SJCRH30 (cell line): ENCODE results near the gene DOCK4. TPM values are rescaled to one million over a fixed set of nuclear protein-coding genes. Genes with fewer than 3 reads are reported as not detected.

Experiments
- DNase-seq, 2 experiments: peaks; one replicate each; pipeline ENCODE4 v3.0.0-alpha.2; 2015 to 2020
- H3K27ac ChIP-seq: fragments of 250-450 bp; sonication (Bioruptor Pico); 2 replicates; pipeline ENCODE4 v1.5.1; 2020; ENCODE audit warnings: mild to moderate bottlenecking, moderate library complexity
- H3K27me3 ChIP-seq: fragments of 250-450 bp; sonication (Bioruptor Pico); 2 replicates; pipeline ENCODE4 v1.5.1; 2020; ENCODE audit warnings: mild to moderate bottlenecking, moderate library complexity
- H3K36me3 ChIP-seq: fragments of 250-450 bp; sonication (Bioruptor Pico); 2 replicates; pipeline ENCODE4 v1.5.1; 2020; ENCODE audit warnings: mild to moderate bottlenecking, moderate library complexity
- H3K4me1 ChIP-seq: fragments of 250-450 bp; sonication (Bioruptor Pico); 2 replicates; pipeline ENCODE4 v1.5.1; 2020; ENCODE audit warnings: mild to moderate bottlenecking, moderate library complexity
- H3K4me3 ChIP-seq: fragments of 250-450 bp; sonication (Bioruptor Pico); 2 replicates; pipeline ENCODE4 v1.5.1; 2020; ENCODE audit warnings: mild to moderate bottlenecking, moderate library complexity
- H3K9me3 ChIP-seq: fragments of 250-450 bp; sonication (Bioruptor Pico); replicated peaks from 2 replicates; pipeline ENCODE4 v1.5.1; 2020; ENCODE audit warnings: mild to moderate bottlenecking, moderate library complexity
- total RNA-seq: library from RNA; depleted of rRNA; stranded (reverse); fragments of >200 nt; shearing (Covaris generic); gene quantifications from 2 replicates; pipeline ENCODE4 v1.2.3, GENCODE V29; 2014

Gene DOCK4
- total RNA-seq, 1 experiment from 2014 or later, result 11.4 TPM

GRCh38 chr7:112205343-112206237 is 609 bp downstream of the DOCK4 start:
- H3K4me3 ChIP-seq, result peak overlapping the region; percentile 83
- H3K4me1 ChIP-seq, result no peaks in the 10 kb centered on the region
- H3K36me3 ChIP-seq, result no peaks in the 10 kb centered on the region
- no peaks in the 10 kb centered on the region for H3K9me3 ChIP-seq
- H3K27ac ChIP-seq, result peak overlapping the region; percentile 31
- DNase-seq, result peak; percentile 67 to 70
- H3K27me3 ChIP-seq, result no peaks in the 10 kb centered on the region

- H3K4me3 ChIP-seq, result peak overlapping the region; percentile 83
- peak overlapping the region; percentile 31; the same call in 1 of the 2 replicates for H3K27ac ChIP-seq
- no peaks in the 10 kb centered on the region for H3K36me3 ChIP-seq
- DNase-seq, result peak; percentile 22 to 59
- H3K4me1 ChIP-seq, result no peaks in the 10 kb centered on the region
- H3K9me3 ChIP-seq, result no peaks in the 10 kb centered on the region
- no peaks in the 10 kb centered on the region for H3K27me3 ChIP-seq
These were observed 1.5 kb downstream of the DOCK4 start for GRCh38 chr7:112204499-112205342.

GRCh38 chr7:112203365-112203739 is 2.8 kb downstream of the DOCK4 start:
- peak overlapping the region; percentile 83 for H3K4me3 ChIP-seq
- H3K4me1 ChIP-seq, result peaks cover 2% of the 10 kb centered on the region; the same call in 1 of the 2 replicates
- no peaks in the 10 kb centered on the region for H3K9me3 ChIP-seq
- no peaks in the 10 kb centered on the region for H3K27me3 ChIP-seq
- DNase-seq, result no peak
- H3K36me3 ChIP-seq, result no peaks in the 10 kb centered on the region
- H3K27ac ChIP-seq, result no peak overlapping the region

DNA sequence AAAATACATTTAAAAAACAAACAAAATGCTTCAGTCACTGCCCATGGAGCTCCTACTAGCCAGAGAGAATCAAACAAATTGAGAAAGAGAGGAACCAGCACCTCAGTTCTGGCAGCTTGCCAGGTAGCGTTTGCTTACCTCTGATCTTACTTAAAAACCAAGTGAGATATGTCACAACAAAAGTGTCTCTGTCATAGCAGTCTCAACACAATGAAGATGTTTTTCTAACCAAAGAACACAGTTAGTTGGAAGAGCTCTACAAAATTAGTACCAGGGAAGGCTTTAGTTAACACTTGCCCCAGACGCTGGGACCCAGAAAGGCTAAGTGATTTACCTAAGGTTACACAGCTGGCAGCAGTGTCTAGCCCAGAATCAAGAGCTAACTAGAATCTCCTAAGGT is 3.4 kb downstream of the DOCK4 start:
- Histone ChIP-seq H3K27ac (no peak overlapping the region), H3K4me3 (no peak overlapping the region), H3K36me3 (no peaks in the 10 kb centered on the region), H3K27me3 (no peaks in the 10 kb centered on the region), H3K4me1 (peaks cover 2% of the 10 kb centered on the region; the same call in 1 of the 2 replicates), H3K9me3 (no peaks in the 10 kb centered on the region)
- DNase-seq, result peak in 1 of 2 experiments; percentile 31

GRCh38 chr7:112201839-112202238 is 4.4 kb downstream of the DOCK4 start:
- Histone ChIP-seq H3K36me3 (no peaks in the 10 kb centered on the region), H3K4me1 (peaks cover 2% of the 10 kb centered on the region; the same call in 1 of the 2 replicates), H3K4me3 (no peak overlapping the region), H3K27ac (no peak overlapping the region), H3K27me3 (no peaks in the 10 kb centered on the region), H3K9me3 (no peaks in the 10 kb centered on the region)
- DNase-seq, result no peak

DNA sequence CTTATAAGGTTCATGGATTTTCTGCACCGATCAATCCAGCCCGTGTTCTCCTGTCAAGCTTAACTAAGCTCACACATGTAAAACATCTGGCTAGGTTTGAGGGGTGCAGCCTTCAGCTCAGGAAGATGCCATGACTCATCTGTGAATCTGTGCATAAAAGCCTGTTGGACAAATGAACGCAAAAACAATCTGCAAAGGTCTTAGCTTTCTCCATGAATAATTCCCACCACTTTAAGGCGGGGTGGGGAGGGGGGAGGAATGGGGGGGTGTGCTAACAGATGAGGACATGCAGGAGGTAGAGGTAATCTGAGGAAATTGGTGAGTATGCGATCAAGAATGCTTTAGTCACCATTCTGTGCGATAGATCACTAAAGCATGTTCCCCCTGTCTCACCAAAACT is 4.8 kb downstream of the DOCK4 start:
- H3K36me3 ChIP-seq, result no peaks in the 10 kb centered on the region
- no peaks in the 10 kb centered on the region for H3K27me3 ChIP-seq
- no peak overlapping the region for H3K27ac ChIP-seq
- no peaks in the 10 kb centered on the region for H3K9me3 ChIP-seq
- peaks cover 2% of the 10 kb centered on the region; the same call in 1 of the 2 replicates for H3K4me1 ChIP-seq
- H3K4me3 ChIP-seq, result no peak overlapping the region
- no peak for DNase-seq

GRCh38 chr7:112199672-112200071 is 6.5 kb downstream of the DOCK4 start:
- no peaks in the 10 kb centered on the region for H3K36me3 ChIP-seq
- H3K9me3 ChIP-seq, result no peaks in the 10 kb centered on the region
- no peak for DNase-seq
- no peaks in the 10 kb centered on the region for H3K27me3 ChIP-seq
- H3K4me1 ChIP-seq, result peaks cover 2% of the 10 kb centered on the region; the same call in 1 of the 2 replicates
- no peak overlapping the region for H3K27ac ChIP-seq
- H3K4me3 ChIP-seq, result no peak overlapping the region

DNA sequence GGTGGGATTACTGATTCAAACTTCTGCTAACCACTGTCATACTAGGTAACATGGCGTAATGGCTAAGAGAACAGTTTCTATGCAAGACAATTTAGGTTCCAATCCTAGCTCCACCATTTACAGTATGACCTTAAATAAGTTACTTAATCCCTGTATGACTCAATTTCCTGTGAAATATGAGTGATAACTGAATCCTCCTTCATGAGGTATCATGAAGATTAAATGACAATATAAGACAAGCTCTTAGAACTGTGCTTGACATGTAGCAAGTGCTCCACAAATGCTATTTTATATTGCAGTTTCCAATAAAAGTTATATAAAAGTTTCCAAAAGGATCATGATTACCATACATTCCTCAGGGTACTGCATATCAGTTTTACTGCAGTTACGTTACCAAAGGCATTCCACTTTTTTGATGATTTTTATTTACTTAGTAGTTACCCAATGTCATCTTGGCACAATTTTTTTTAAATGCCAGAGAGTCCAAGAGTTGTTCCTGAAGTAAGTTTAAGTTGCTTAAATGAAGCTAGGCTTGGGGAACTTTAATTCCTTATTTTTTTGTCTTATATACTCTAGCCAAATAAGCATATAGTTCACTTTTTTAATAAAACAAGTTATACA is 7.1 kb downstream of the DOCK4 start:
- Histone ChIP-seq H3K27ac (no peak overlapping the region), H3K36me3 (no peaks in the 10 kb centered on the region), H3K27me3 (no peaks in the 10 kb centered on the region), H3K4me1 (peaks cover 2% of the 10 kb centered on the region; the same call in 1 of the 2 replicates), H3K4me3 (no peak overlapping the region), H3K9me3 (no peaks in the 10 kb centered on the region)
- no peak for DNase-seq

DNA sequence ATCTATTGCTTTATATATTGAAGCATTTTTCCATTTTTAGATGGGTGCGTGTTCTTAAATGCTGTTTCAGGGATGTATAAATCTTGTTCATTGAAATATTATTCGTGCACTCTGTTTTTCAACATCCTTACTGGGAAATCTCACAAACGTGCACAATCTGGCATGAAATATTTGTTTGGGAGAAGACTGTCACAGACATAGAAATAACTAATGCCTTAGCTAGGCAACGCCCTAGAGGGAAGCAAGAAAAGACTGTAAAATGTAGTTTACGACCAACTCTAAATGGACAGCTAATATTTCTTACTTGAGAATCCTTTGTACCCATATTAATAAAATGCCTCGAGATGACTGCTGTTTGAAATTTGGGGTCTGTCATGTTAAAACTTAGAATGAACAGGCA is 8.9 kb downstream of the DOCK4 start:
- H3K4me1 ChIP-seq, result peaks cover 2% of the 10 kb centered on the region; the same call in 1 of the 2 replicates
- no peaks in the 10 kb centered on the region for H3K36me3 ChIP-seq
- DNase-seq, result no peak
- H3K4me3 ChIP-seq, result no peak overlapping the region
- no peaks in the 10 kb centered on the region for H3K9me3 ChIP-seq
- H3K27me3 ChIP-seq, result no peaks in the 10 kb centered on the region
- no peak overlapping the region for H3K27ac ChIP-seq

- Histone ChIP-seq H3K4me3 (no peak overlapping the region), H3K9me3 (no peaks in the 10 kb centered on the region), H3K27ac (no peak overlapping the region), H3K4me1 (peaks cover 2% of the 10 kb centered on the region; the same call in 1 of the 2 replicates), H3K36me3 (no peaks in the 10 kb centered on the region), H3K27me3 (no peaks in the 10 kb centered on the region)
- no peak for DNase-seq
These were observed 10.5 kb downstream of the DOCK4 start for GRCh38 chr7:112195717-112196116.

DNA sequence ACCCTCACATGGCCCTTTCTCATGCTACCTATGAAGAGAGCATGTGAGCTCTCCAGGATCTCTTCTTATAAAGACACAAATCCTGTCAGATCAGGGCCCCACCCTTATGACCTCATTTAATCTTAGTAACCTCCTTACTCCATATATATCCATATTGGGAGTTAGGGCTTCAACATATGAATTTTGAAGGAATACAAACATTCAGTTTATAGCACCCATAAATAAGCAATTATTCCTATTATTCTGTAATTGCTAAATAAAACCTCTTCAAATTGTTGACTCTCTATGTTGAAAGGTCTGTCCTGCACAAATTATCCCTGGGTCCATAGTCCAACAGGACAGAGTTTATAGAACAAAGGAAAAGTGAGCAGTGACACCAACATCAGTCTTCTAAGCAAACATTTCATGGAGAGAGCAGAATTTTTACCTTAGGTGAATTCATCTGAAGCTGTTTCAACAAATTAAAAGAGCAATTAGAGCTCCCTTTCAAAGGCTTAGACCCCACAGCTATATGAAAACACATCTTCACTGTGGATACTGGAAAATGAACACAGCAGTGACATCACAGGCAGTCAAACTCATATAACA is 12.2 kb downstream of the DOCK4 start:
- Histone ChIP-seq H3K4me1 (no peaks in the 10 kb centered on the region; the same call in 1 of the 2 replicates), H3K36me3 (no peaks in the 10 kb centered on the region), H3K4me3 (no peak overlapping the region), H3K9me3 (no peaks in the 10 kb centered on the region), H3K27me3 (no peaks in the 10 kb centered on the region), H3K27ac (no peak overlapping the region)
- no peak for DNase-seq

DNA sequence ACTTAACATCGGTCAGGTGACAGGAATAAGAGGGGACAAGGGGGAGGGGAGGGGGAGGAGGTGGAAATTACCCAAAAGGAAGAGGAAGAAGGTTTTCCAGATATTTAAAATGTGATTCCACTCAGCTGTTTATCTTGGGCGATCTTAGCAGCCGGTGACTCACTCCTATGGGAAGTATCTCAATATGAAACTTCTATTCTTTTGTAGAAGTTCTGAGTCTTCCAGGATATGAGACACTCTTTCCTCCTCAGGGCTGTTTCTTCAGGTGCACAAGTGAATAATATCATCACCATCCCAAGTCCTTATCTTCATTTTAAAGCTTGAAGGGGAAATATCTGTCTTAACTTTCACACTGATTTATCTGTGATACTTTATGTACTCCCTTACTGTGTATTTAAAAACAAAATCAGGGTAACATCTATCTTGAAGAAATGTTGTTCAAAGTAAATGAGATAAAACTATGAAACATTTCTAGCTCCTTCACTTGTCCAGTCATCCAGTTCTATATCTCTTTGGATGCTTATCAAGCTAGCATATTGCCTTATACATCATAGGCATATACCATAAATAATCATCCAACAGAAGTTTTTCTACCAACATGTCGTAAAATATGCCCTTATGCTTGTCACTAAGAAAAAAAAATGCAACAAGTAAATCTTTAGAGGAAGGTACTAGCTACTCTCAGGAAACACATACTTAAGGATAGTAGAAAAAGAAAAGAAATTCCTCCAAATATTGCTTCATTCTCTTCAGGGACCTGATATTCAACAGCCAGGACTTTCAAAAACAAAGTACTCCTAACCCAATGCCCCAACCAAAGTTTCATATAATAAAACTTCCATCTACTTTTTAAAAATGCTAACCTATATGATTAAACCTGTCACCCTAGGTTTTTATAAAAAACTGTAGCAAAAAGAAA is 13.7 kb downstream of the DOCK4 start:
- no peak overlapping the region for H3K4me3 ChIP-seq
- H3K36me3 ChIP-seq, result no peaks in the 10 kb centered on the region
- H3K4me1 ChIP-seq, result no peaks in the 10 kb centered on the region
- H3K27ac ChIP-seq, result no peak overlapping the region
- H3K9me3 ChIP-seq, result no peaks in the 10 kb centered on the region
- no peak for DNase-seq
- no peaks in the 10 kb centered on the region for H3K27me3 ChIP-seq

GRCh38 chr7:112190120-112190519 is 16.1 kb downstream of the DOCK4 start:
- Histone ChIP-seq H3K27ac (no peak overlapping the region), H3K4me1 (no peaks in the 10 kb centered on the region), H3K9me3 (no peaks in the 10 kb centered on the region), H3K36me3 (no peaks in the 10 kb centered on the region), H3K4me3 (no peak overlapping the region), H3K27me3 (no peaks in the 10 kb centered on the region)
- no peak for DNase-seq
